Natural killer cell (primary cell): ENCODE results near the gene ANKRD62. TPM values are rescaled to one million over a fixed set of nuclear protein-coding genes. Genes with fewer than 3 reads are reported as not detected.

Source experiments
- ATAC-seq, 3 donors: fragments of 150-1000 bp in 2 of 3; fragments of 200-7000 bp in 1 of 3; cut with Tn5 transposase; 1 replicate in 1 of 3; 2 replicates in 2 of 3; pipeline ENCODE4 v1.10.0; 2021; ENCODE audit warnings: mild to moderate bottlenecking in 2 of 3, moderate library complexity in 2 of 3
- DNase-seq, 2 donors: peaks; one replicate each; pipeline versions ENCODE4 v3.0.0 to v3.0.0-alpha.2; 2013 to 2021; ENCODE audit warnings: mixed read lengths in 1 of 2
- H3K27ac ChIP-seq: one replicate; pipeline ENCODE4 v1.5.1; 2013; ENCODE audit warnings: mild to moderate bottlenecking, low read length
- H3K27me3 ChIP-seq: one replicate; pipeline ENCODE4 v1.6.1; 2013; ENCODE audit warnings: low read length; ENCODE audit not compliant: control insufficient read depth, insufficient read depth
- H3K36me3 ChIP-seq: one replicate; pipeline ENCODE4 v1.6.1; 2013; ENCODE audit warnings: low read length; ENCODE audit not compliant: control insufficient read depth, insufficient read depth
- H3K4me1 ChIP-seq: one replicate; pipeline ENCODE4 v1.6.1; 2013; ENCODE audit warnings: low read length; ENCODE audit not compliant: control insufficient read depth, insufficient read depth
- H3K4me3 ChIP-seq: one replicate; pipeline ENCODE4 v1.5.1; 2013; ENCODE audit warnings: low read length
- H3K9me3 ChIP-seq: one replicate; pipeline ENCODE4 v1.6.1; 2013; ENCODE audit warnings: low read length; ENCODE audit not compliant: control insufficient read depth, insufficient read depth
- H3K27ac Mint-ChIP-seq, 2 donors: one replicate each; pipeline ENCODE4 v1.8.0; 2022; ENCODE audit warnings: mild to moderate bottlenecking in 2 of 2, mixed read lengths in 2 of 2, moderate library complexity in 1 of 2
- H3K27me3 Mint-ChIP-seq, 2 donors: one replicate each; pipeline ENCODE4 v1.8.0; 2022; ENCODE audit warnings: low read depth in 2 of 2, mixed read lengths in 2 of 2
- H3K36me3 Mint-ChIP-seq: one replicate; pipeline ENCODE4 v1.8.0; 2022; ENCODE audit warnings: mixed read lengths
- H3K4me1 Mint-ChIP-seq, 2 donors: one replicate each; pipeline ENCODE4 v1.8.0; 2022; ENCODE audit warnings: mixed read lengths in 2 of 2
- H3K4me3 Mint-ChIP-seq: one replicate; pipeline ENCODE4 v1.8.0; 2022; ENCODE audit warnings: mild to moderate bottlenecking, moderate library complexity, mixed read lengths
- H3K9me3 Mint-ChIP-seq, 2 donors: one replicate each; pipeline ENCODE4 v1.8.0; 2022; ENCODE audit warnings: mixed read lengths in 2 of 2
- WGBS: methylation state at CpG from one replicate; pipeline ENCODE4 v1.1.7; 2013; ENCODE audit warnings: missing lambda C conversion rate; ENCODE audit not compliant: insufficient coverage; 5-methylcytosine and 5-hydroxymethylcytosine counted together
- intact Hi-C: fragments of 100-400 bp; cut with micrococcal nuclease; formaldehyde crosslinking; loops from one replicate; pipeline ENCODE4 v1.14.2; 2022
- total RNA-seq, 4 donors: library from RNA; stranded (reverse); fragments of 120-200 nt in 1 of 4; gene quantifications; one replicate each; pipeline versions ENCODE4 v1.2.3 to v1.2.4, GENCODE V29; 2013 to 2022
- TF ChIP-seq, protein P1 (sequence below): fragments of 200-600 bp; IDR thresholded peaks from one replicate; pipeline ENCODE4 v1.8.0; 2022; ENCODE audit warnings: antibody characterized with exemption

Gene ANKRD62
- total RNA-seq, 3 donors from 2014 or later (not counting 1 experiment from before 2014, with no cell fraction given) = not detected

DNA sequence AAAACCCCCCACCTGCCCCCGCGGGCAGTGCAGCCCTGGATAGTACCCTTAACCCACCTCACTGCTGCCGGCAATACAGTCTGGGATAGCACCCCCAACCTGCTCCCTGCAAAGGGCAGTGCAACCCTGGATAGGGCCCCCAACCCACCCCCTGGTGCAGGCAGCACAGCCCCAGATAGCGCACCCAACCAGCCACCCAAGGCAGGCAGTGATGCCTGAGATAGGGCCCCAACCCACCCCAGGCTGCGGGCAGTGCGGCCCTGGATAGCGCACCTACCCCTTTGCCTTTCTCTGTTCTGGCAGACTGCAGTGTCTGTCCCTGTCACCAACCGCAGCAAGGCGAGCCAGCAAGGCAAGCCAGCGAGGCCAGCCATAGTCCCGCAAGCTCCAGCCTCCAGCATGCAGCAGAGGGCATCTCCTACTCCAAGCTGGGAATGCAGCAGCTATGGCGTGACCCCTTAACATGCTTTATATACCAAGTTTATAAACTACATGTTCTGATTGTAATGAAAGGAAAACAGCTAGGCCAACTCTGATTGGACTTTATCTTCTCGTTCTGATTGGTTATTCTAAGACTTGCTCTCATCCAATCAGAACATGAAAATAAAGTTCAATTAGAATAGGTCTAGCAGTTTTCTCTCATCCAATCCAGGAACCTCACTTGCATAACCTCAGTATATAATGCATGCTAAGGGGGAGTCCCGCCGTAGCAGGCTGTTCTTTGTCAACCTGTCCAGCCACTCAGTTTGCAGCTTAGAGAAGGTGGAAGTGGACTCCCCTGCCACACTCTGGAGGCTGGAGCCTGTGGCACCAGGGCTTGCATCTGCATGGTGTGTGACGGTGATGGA, 34.1 kb upstream of the ANKRD62 start:
- Mint-ChIP-seq H3K27ac (no peak overlapping the region), H3K4me3 (no peak overlapping the region), H3K9me3 (no peaks in the 10 kb centered on the region), H3K27me3 (no peaks in the 10 kb centered on the region), H3K36me3 (no peaks in the 10 kb centered on the region), H3K4me1 (no peaks in the 10 kb centered on the region)
- TF ChIP-seq, protein P1, sequence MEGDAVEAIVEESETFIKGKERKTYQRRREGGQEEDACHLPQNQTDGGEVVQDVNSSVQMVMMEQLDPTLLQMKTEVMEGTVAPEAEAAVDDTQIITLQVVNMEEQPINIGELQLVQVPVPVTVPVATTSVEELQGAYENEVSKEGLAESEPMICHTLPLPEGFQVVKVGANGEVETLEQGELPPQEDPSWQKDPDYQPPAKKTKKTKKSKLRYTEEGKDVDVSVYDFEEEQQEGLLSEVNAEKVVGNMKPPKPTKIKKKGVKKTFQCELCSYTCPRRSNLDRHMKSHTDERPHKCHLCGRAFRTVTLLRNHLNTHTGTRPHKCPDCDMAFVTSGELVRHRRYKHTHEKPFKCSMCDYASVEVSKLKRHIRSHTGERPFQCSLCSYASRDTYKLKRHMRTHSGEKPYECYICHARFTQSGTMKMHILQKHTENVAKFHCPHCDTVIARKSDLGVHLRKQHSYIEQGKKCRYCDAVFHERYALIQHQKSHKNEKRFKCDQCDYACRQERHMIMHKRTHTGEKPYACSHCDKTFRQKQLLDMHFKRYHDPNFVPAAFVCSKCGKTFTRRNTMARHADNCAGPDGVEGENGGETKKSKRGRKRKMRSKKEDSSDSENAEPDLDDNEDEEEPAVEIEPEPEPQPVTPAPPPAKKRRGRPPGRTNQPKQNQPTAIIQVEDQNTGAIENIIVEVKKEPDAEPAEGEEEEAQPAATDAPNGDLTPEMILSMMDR = no peak
- no peak for ATAC-seq
- no peak for DNase-seq
- no peaks in the 10 kb centered on the region for H3K27me3 ChIP-seq
- H3K9me3 ChIP-seq = no peaks in the 10 kb centered on the region
- H3K36me3 ChIP-seq = no peaks in the 10 kb centered on the region
- WGBS = 92% methylated on average over 16 of the region's 16 CpGs
- no peaks in the 10 kb centered on the region for H3K4me1 ChIP-seq
- intact Hi-C loops = no loop called here
- no peak overlapping the region for H3K4me3 ChIP-seq
- H3K27ac ChIP-seq = no peak overlapping the region

DNA sequence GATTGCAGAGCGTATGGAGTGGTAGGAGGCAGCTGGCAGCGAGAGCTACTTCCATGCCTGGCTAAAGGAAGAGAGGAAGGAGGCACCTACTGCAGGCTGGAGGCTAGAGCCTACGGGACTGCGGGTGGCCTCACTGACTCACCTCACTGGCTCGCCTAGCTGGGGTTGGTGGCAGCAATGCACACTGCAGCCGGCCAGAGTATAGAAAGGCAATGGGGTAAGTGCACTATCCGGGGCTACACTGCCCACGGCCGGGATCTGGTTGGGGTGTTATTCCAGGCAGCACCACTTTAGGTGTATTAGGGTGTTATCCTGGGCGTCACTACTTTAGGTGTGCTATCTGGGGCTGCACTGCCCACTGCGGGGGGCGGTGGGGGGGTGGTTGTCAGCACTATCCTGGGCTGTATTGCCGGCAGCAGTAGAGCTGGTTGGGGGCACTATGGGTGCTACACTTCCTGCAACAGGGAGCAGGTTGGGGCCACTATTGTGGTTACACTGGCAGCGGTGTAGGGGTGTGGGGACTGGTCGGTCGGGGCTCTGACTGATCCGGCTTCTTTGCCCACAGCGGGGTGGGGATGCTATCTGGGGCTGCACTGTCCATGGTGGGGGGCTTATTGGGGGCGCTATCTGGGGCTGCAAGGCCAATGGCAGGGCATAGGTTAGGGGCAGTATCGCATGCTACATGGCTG, 33.3 kb upstream of the ANKRD62 start:
- H3K4me1 ChIP-seq = no peaks in the 10 kb centered on the region
- intact Hi-C loops = no loop called here
- ATAC-seq = no peak
- Mint-ChIP-seq H3K4me3 (no peak overlapping the region), H3K4me1 (no peaks in the 10 kb centered on the region), H3K9me3 (no peaks in the 10 kb centered on the region), H3K27me3 (no peaks in the 10 kb centered on the region), H3K36me3 (no peaks in the 10 kb centered on the region), H3K27ac (no peak overlapping the region)
- 82% methylated on average over 20 of the region's 20 CpGs for WGBS
- no peaks in the 10 kb centered on the region for H3K36me3 ChIP-seq
- TF ChIP-seq, protein P1 = no peak
- no peaks in the 10 kb centered on the region for H3K9me3 ChIP-seq
- H3K27ac ChIP-seq = no peak overlapping the region
- H3K4me3 ChIP-seq = no peak overlapping the region
- H3K27me3 ChIP-seq = no peaks in the 10 kb centered on the region
- DNase-seq = no peak

DNA sequence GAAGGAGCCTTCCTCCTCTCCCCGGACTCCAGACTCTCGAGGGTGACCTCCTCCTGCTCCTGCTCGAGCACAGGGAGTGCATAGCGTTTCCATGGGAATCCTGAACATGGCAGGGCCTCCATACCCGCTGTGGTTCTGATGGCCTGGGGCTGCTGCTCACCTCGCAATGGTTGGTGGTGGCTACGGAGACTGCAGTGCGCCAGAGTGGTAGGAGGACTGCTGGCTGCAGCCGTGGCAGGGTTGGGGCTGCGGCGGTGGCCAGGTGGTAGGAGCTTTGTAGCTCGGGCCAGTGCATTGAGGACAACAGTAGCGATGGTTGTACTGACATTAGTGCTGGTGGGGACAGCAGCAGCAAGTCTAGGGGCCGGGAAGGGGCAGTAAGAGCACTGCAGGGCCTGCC, 32.0 kb upstream of the ANKRD62 start:
- no peaks in the 10 kb centered on the region for H3K36me3 Mint-ChIP-seq
- intact Hi-C loops = no loop called here
- DNase-seq (no peak), ATAC-seq (no peak)
- H3K27ac ChIP-seq = no peak overlapping the region
- H3K9me3 ChIP-seq = no peaks in the 10 kb centered on the region
- no peaks in the 10 kb centered on the region for H3K4me1 ChIP-seq
- H3K27me3 Mint-ChIP-seq = no peaks in the 10 kb centered on the region
- H3K4me3 ChIP-seq = no peak overlapping the region
- H3K27ac Mint-ChIP-seq = no peak overlapping the region
- H3K27me3 ChIP-seq = no peaks in the 10 kb centered on the region
- no peaks in the 10 kb centered on the region for H3K36me3 ChIP-seq
- WGBS = 88% methylated on average over 14 of the region's 14 CpGs
- no peaks in the 10 kb centered on the region for H3K4me1 Mint-ChIP-seq
- TF ChIP-seq, protein P1 = no peak
- H3K9me3 Mint-ChIP-seq = no peaks in the 10 kb centered on the region
- no peak overlapping the region for H3K4me3 Mint-ChIP-seq
